Endothelial cell (in vitro differentiated cells): ENCODE measurements around the gene FAM163A. TPM values are rescaled to one million over a fixed set of nuclear protein-coding genes. Genes with fewer than 3 reads are reported as not detected.

Experiments used
- DNase-seq: peaks from one replicate; pipeline ENCODE4 v3.0.0; 2021; ENCODE audit warnings: low spot score
- H3K27ac Mint-ChIP-seq: one replicate; pipeline ENCODE4 v1.8.0; 2021; ENCODE audit warnings: mixed read lengths, inconsistent platforms; ENCODE audit not compliant: unreplicated experiment
- H3K27me3 Mint-ChIP-seq: one replicate; pipeline ENCODE4 v1.8.0; 2021; ENCODE audit warnings: mild to moderate bottlenecking, moderate library complexity, mixed read lengths, inconsistent platforms; ENCODE audit not compliant: unreplicated experiment
- H3K36me3 Mint-ChIP-seq: one replicate; pipeline ENCODE4 v1.8.0; 2021; ENCODE audit warnings: mild to moderate bottlenecking, low read depth, mixed read lengths, inconsistent platforms; ENCODE audit not compliant: unreplicated experiment
- H3K4me1 Mint-ChIP-seq: one replicate; pipeline ENCODE4 v1.8.0; 2021; ENCODE audit warnings: mild to moderate bottlenecking, mixed read lengths, inconsistent platforms; ENCODE audit not compliant: unreplicated experiment
- H3K4me3 Mint-ChIP-seq: one replicate; pipeline ENCODE4 v1.8.0; 2021; ENCODE audit warnings: mild to moderate bottlenecking, mixed read lengths, inconsistent platforms; ENCODE audit not compliant: unreplicated experiment
- H3K9me3 Mint-ChIP-seq: one replicate; pipeline ENCODE4 v1.8.0; 2021; ENCODE audit warnings: mixed read lengths, inconsistent platforms; ENCODE audit not compliant: unreplicated experiment
- CTCF ChIP-seq: fragments of 200-600 bp; sonication (generic); IDR thresholded peaks from one replicate; pipeline ENCODE4 v1.5.0; 2021; ENCODE audit warnings: antibody characterized with exemption; ENCODE audit not compliant: unreplicated experiment
- total RNA-seq: library from RNA; stranded (reverse); fragmentation: NEBNext Ultra II Directional; extraction: Animal tissue kit (Norgen Biotek cat#: 25700); gene quantifications from one replicate; pipeline ENCODE4 v1.2.1, GENCODE V29; 2021; ENCODE audit not compliant: unreplicated experiment

The FAM163A gene
- total RNA-seq, 1 donor from 2014 or later = not detected

GRCh38 chr1:179744401-179745130 is 1.5 kb downstream of the FAM163A start:
- Mint-ChIP-seq H3K36me3 (no peaks in the 10 kb centered on the region), H3K4me3 (no peak overlapping the region), H3K27me3 (peaks cover 19% of the 10 kb centered on the region), H3K9me3 (no peaks in the 10 kb centered on the region), H3K4me1 (peaks cover 2% of the 10 kb centered on the region), H3K27ac (peak overlapping the region; percentile 31)
- TF ChIP-seq CTCF = no peak
- no peak for DNase-seq

GRCh38 chr1:179745131-179745611 is 2.1 kb downstream of the FAM163A start:
- Mint-ChIP-seq H3K36me3 (peaks cover 4% of the 10 kb centered on the region), H3K4me1 (peaks cover 2% of the 10 kb centered on the region), H3K27ac (peak overlapping the region; percentile 31), H3K9me3 (no peaks in the 10 kb centered on the region), H3K4me3 (no peak overlapping the region), H3K27me3 (peaks cover 19% of the 10 kb centered on the region)
- no peak for TF ChIP-seq CTCF
- no peak for DNase-seq

- no peak overlapping the region for H3K4me3 Mint-ChIP-seq
- no peak for TF ChIP-seq CTCF
- H3K9me3 Mint-ChIP-seq = no peaks in the 10 kb centered on the region
- H3K27ac Mint-ChIP-seq = no peak overlapping the region
- H3K27me3 Mint-ChIP-seq = peaks cover 19% of the 10 kb centered on the region
- no peak for DNase-seq
- peaks cover 2% of the 10 kb centered on the region for H3K4me1 Mint-ChIP-seq
- H3K36me3 Mint-ChIP-seq = peaks cover 6% of the 10 kb centered on the region
Measured at GRCh38 chr1:179745743-179746142, 2.7 kb downstream of the FAM163A start.

GRCh38 chr1:179747611-179748010 is 4.5 kb downstream of the FAM163A start:
- Mint-ChIP-seq H3K4me1 (peaks cover 1% of the 10 kb centered on the region), H3K9me3 (no peaks in the 10 kb centered on the region), H3K36me3 (peaks cover 6% of the 10 kb centered on the region), H3K27me3 (peaks cover 15% of the 10 kb centered on the region), H3K27ac (no peak overlapping the region), H3K4me3 (no peak overlapping the region)
- DNase-seq = no peak
- TF ChIP-seq CTCF = no peak

GRCh38 chr1:179748772-179749171 is 5.7 kb downstream of the FAM163A start:
- Mint-ChIP-seq H3K27me3 (peaks cover 15% of the 10 kb centered on the region), H3K9me3 (no peaks in the 10 kb centered on the region), H3K36me3 (peaks cover 6% of the 10 kb centered on the region), H3K4me1 (peaks cover 3% of the 10 kb centered on the region), H3K4me3 (no peak overlapping the region), H3K27ac (no peak overlapping the region)
- DNase-seq = no peak
- no peak for TF ChIP-seq CTCF
